GM19397 (cell line): Measurements from ENCODE around the gene DCBLD1.

Experiments
- ATAC-seq: cut with Tn5 transposase; IDR thresholded peaks from one replicate; pipeline ENCODE4 v1.9.1; 2021; ENCODE audit warnings: mild to moderate bottlenecking, moderate library complexity; ENCODE audit not compliant: unreplicated experiment

DCBLD1 gene

DNA sequence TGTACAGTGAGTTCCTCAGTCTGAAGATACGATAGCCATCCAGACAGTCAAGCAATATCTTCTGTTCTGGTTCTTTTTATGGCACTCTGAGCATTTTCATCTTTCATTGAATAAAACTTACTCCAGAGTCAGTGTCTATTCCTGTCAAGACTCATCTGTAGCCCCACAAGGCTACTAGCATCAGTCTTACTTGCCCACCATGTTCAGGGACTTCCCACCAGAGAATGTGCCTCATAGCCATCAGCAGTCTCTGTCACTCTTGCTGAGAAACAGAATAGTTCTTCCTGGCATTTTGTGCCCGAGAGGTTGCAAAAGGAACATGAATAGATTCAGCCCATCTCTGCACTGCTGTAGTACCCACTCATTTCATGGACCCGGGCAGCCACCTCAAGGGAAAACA lies 12.7 kb upstream of the DCBLD1 start:
- no peak for ATAC-seq

GRCh38 chr6:117472667-117473066 lies 9.8 kb upstream of the DCBLD1 start:
- ATAC-seq: no peak

DNA sequence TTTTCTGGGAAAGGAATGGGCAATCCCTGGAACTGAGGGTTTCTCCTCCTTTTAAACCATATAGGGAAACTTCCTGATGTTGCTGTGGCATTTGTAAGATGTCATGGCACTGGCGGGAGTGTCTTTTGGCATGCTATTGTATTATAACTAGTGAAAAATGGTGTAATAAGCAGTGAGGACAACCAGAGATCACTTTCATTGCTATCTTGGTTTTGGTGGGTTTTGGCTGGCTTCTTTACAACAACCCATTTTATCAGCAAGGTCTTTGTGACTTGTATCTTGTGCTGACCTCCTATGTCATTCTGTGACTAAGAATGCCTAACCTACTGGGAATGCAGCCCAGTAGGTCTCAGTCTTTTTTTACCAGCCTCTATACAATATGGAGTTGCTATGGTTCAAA lies 9.1 kb upstream of the DCBLD1 start:
- no peak for ATAC-seq

GRCh38 chr6:117477988-117478852 lies 4.3 kb upstream of the DCBLD1 start:
- no peak for ATAC-seq

- no peak for ATAC-seq
Measured at GRCh38 chr6:117478853-117479231, 3.6 kb upstream of the DCBLD1 start.

DNA sequence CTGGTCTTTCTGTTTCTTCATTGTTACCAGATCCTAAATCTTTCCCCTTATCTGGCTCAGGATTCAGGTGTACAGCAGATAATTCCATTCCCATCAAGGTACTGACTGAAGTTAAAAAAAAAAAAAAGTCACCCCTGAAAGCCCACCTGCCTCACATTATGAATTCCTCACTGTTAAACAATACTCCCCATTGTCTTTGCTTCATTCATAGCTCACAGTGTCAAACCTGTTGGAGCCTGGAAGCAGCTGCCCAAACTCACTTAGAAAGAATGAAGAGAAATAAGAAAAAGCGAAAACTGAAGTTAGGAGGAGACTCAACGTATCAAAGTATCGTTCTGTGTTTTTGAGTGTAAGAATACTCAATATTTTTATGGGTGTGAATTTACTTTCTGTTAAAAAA lies 1.8 kb upstream of the DCBLD1 start:
- no peak for ATAC-seq

DNA sequence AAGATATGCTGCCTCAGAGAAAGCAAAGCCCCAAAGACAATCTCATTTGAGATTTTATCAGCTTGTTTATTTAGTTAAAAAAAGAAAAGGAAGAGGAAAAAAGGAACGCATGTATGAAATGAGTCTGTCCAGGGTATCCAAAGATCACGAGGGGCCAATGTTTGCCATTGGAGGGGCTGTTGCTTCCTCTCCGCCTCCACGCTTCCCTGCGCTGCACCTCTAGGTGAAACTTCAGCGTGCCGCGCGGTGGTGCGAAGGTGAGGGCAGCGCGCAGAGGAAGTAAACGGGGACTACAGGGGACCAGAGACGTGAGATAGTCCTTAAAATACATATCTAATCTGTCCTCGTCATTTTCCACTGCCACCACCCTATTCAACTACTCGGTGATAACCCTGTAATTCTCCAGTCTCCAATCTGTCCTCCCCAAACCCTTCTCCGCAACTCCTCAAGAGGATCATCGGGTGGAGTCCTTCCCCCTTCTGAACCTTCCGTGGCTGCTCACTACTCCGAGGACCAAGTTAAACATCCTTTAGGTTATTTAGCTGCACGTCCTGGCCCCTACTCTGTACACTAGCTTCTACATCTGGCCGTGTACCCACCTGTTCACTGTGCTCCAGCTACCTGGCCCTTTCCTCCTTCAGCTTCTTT lies 1.1 kb upstream of the DCBLD1 start:
- ATAC-seq: no peak

DNA sequence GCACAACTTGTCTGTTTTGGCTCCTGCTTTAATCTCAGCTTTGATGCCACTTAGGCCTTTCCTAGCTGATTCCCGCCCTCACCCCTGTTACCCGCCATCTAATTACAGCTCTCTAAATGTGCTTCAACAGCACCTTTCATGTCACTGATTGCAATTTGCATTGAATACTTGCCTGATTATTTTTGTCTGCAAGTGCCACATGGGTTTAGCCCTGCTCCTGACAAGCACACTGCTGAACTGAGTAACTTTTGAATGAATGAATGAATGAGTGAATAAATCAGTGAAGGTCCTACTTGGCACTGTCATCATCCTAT lies 591 bp upstream of the DCBLD1 start:
- ATAC-seq: no peak

DNA sequence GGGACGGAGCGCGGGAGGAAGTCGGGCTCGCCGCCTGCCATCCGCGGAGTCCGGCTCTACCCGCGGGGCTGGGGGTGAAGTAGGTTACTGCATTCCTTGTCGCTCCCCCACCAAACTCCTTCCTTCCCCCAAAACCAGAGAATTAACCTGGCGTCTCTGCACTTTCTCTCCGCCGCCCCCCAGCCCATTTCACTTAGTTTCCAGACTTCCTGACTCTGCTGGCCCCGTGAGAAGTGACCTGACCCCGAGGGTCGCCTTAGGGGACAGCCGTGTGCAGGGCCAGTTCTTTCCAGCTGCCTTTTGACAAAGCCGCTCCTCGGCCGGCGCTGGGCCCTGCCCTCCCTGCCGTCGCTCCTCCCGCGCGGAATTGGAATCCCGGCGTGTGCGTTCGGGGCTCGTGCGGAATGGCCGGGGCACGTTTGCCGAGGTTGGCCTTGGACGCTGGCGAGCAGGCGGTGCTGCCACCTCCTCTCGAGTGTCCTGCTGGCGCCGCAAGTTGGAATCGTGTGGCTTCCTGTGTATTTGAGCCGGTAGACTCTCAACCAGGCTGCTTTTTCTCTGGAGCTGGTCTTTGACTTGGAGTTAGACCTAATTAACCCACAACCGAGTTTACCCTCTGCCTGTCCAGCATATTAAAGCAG lies 650 bp downstream of the DCBLD1 start:
- ATAC-seq: no peak

DNA sequence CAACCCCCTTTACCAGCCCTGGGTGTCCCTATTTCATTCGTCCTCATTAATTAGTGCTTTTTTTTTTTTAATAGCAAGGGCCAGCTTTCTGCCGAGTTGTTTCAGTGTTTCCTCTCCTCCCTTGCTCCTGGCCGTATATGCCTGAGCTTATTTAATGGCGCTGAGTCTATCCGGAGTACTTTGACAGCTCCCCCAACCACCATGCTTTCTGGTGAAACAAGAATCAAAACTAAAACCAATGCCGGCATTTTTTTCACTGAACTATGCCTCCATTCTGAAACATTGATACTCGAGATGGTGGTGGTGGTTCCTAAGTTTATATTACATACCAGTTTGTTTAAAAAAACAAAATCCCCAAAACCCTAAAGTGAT lies 1.2 kb downstream of the DCBLD1 start:
- ATAC-seq: no peak

DNA sequence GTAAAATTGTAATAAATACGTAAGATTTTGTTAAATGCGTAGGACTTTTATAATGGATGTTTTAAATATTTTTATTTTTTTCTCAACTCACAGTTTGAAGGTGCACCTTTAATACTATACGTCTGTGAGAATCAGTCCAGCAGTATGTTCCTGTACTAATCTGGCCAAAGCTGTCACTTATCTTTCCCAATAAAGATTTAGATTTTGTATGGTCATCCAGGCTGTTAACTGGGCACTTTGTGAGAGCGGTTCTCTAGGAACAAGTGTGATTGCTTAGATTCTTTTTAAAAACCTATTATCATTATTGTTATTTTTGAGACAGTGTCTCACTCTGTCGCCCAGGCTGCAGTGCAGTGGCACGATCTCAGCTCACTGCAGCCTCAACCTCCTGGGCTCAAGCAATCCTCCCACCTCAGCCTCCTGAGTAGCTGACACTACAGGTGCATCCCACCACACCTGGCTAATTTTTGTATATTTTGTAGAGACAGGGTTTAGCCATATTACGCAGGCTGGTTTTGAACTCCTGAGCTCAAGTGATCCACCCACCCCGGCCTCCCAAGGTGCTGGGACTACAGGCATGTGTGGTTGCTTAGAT lies 1.7 kb downstream of the DCBLD1 start:
- no peak for ATAC-seq

GRCh38 chr6:117485433-117485832 lies 3.0 kb downstream of the DCBLD1 start:
- ATAC-seq: no peak

DNA sequence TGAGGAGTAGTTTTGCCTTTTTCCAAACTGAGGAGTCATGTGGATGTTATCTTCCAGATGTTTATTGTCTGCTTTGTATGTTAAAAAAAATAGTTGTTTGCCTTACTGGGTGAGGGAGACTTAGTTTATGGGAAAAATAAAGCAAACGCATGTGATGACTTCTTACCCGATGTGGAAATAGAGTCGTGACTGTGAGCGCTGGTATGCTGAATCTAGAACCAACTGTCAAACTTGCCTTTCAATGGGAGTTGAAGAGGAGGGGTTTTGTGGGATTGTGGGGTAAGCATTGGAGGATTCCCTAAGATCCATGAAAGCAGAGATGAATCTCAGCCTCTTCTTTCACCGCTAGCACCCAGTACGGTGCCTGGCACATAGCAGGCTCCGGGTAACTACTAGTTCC lies 5.3 kb downstream of the DCBLD1 start:
- ATAC-seq: no peak

- no peak for ATAC-seq
Measured at GRCh38 chr6:117489003-117489402, 6.5 kb downstream of the DCBLD1 start.

- ATAC-seq: no peak
Measured at GRCh38 chr6:117491916-117492315, 9.4 kb downstream of the DCBLD1 start.

DNA sequence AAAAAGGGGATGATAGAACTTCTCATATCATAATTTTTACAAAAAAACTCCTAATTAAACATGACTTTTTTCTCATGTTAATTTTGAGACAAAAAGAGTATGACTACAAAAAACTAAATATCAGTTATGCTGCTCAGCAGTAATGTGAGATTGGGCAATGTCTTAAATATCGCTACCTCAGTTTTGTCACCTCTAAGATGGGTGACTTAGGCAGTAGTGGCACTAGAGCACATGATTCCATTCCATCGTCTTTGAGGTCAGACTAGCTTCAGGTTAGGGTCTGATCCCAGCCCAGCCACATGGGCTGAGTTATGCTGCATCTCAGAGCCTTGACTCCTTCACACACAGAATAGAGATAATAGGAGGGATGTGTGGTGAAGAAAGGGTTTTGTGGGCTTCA lies 11.0 kb downstream of the DCBLD1 start:
- no peak for ATAC-seq

- ATAC-seq: no peak
Measured at GRCh38 chr6:117494283-117494682, 11.8 kb downstream of the DCBLD1 start.

DNA sequence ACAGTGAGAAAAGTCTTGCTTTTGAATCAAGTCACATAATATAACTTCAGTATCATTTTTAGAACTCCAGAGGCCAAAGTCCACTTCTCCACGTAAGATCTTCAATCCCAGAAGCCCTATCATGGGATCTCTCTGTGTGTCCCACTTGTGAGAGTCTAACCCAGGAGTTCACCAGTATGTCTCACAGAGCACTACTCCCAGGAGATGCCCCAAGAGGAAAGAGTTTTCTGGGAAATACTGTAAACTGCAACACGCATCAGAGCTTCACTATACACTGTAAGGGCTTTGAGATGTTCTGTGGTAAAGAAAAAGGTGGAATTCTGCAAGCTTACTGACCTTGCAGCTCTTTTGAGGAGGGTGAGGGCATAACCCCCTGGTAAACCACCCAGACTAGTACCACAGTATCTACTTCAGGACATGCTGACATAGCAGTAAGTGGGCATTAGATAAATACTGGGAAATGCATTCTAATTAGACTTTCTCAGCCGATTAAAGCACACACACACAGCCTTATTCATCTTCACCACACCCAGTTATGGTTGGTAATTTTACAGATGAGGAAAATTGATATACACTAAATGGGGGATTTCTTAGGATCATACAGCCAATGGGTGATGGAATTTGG lies 12.3 kb downstream of the DCBLD1 start:
- no peak for ATAC-seq

DNA sequence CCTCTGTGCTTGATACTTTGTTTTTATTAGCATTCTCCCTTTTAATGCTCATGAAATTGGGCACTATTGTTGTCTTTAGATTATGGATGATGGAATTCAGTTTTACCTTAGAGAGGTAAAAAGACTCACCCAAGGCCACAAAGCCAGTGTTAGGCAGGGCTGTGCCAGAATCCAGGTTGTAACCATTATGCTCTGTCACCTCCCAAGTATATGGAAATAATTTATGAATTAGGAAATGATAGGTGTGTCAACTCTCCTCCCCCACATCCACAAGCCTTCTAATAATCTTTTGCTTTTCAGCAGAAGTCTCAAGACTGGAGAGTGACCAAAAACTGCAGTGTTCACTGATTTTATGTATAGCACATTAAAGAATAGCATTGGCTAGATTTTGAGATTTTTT lies 13.0 kb downstream of the DCBLD1 start:
- ATAC-seq: no peak

- ATAC-seq: no peak
Measured at GRCh38 chr6:117495869-117496268, 13.4 kb downstream of the DCBLD1 start.

DNA sequence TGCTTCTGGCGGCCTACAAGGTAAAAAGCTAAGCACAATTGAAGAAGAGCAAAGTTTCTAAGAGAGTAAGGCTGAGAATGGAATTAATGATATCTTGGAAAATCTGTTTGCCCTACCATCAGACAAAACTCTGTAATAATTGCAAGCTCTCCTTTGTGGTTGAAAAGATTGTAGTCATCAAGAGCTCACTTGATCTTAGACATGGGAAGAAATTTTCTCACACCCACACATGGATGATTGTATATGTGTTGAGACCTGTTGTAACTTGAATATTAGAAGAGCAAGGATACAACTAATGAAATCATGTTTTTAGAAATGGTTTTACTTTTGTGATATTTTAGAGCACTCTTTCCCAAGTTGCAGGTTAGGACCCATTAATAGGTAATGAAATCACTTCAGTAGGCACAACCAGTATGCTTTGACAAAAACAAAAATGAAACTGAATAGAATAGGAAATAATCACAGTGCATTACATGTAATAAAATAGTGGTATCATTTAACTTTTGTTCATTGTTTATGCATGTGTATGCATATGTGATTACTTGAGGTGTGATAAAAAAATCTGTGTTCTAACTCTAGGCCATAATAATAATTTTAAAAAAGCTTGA lies 14.0 kb downstream of the DCBLD1 start:
- no peak for ATAC-seq
